ENCODE data around the gene GNG10.
"Not testable (repeated sequence)": the region's sequence is repeated elsewhere in the genome, so short reads cannot be mapped to it uniquely, and the experiment has no call there.

Gene GNG10

GRCh38 chr9:111661150-111661801, at the start of gene GNG10:
Gene GNG10 (plus strand): TSS chr9:111661605. CDS start chr9:111661635, 30 bp downstream.
- peak; percentile 69 to 93 (median 85) for DNase-seq

DNA sequence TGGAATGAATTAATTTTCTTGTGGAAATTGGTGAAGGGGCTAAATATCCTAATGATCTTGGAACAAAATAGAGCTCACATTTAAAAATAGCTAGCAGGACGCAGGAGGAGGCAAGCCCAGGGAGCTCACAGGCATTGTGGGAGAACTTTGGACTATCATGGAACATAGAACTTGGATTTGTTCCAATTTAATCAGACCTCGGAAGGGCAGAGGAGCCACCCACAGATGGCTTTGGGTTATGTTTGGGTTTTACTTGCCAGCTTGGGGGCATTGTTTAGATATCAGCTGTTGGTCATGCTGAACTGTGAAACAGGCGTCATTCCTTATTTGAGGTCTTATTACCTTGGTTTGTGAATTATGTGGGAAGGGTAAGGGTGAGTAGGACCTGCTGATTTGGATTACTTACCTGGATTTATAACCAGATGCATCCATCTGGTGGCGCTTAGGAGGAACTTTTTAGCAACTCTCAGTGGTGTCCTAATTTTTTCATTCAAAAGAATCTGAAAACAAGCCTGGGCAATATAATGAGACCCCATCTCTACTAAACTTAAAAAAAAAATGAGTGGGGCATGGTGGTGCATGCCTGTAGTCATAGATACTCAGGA, 47.9 kb upstream of the GNG10 start:
- no peak for DNase-seq

DNA sequence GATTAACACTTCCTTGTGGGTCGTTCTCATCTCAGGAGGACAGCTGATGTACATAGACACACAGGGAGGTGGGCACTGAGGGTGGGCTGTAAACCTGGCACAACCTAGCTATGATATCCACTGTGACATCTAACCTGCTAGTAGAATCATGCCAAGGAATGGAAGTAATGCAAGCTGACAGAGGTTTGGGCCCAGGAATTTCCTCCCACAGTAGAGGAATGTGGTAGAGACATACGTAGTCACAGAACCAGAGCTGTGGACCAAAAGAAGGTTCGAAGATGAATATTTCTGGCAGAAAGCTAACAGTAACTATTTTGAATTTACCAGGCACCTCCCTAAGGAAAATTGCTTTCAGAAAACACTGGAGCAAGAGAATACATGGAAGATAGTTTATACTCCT, 45.5 kb upstream of the GNG10 start:
- no peak for DNase-seq

DNA sequence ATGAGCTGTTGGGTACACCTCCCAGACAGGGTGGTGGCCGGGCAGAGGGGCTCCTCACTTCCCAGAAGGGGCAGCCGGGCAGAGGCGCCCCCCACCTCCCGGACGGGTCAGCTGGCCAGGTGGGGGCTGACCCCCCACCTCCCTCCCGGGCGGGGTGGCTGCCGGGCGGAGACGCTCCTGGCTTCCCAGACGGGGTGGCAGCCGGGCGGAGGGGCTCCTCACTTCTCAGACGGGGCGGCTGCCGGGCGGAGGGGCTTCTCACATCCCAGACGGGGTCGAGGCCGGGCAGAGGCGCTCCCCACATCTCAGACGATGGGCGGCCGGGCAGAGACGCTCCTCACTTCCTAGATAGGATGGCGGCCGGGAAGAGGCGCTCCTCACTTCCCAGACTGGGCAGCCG, 44.1 kb upstream of the GNG10 start:
- not testable (repeated sequence) for DNase-seq

GRCh38 chr9:111621895-111622480, 39.4 kb upstream of the GNG10 start:
- peak; percentile 31 to 36 (median 35) for DNase-seq

GRCh38 chr9:111622626-111623025, 38.8 kb upstream of the GNG10 start:
- DNase-seq: peak; percentile 83 to 91 (median 89)

DNA sequence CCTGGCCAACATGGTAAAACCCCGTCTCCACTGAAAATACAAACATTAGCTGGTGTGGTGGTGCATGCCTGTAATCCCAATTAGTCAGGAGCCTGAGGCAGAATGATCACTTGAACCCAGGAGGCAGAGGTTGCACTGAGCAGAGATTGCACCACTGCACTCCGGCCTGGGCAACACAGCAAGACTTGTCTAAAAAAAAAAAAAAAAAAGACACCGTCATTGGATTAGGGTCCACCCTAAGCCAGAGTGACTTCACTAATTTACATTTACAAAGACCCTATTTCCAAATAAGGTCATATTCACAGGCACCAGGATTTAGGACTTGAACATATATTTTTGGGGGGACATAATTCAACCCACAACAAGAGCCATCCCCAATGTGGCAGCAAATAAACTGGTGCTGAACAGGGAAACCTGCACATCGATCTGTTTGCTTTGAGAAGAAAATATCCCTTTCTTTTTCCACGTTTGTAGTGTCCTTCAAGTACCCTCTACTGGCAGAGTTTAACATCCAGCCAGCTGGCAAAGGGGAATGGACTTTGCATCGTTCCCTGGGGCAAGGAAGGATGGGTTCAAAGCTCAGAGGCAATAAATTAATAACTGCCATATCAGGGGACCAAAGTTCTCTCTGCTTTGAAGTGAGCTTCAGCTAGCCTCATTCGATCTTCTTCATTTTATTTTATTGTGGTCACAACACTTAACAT, 34.0 kb upstream of the GNG10 start:
- no peak for DNase-seq

DNA sequence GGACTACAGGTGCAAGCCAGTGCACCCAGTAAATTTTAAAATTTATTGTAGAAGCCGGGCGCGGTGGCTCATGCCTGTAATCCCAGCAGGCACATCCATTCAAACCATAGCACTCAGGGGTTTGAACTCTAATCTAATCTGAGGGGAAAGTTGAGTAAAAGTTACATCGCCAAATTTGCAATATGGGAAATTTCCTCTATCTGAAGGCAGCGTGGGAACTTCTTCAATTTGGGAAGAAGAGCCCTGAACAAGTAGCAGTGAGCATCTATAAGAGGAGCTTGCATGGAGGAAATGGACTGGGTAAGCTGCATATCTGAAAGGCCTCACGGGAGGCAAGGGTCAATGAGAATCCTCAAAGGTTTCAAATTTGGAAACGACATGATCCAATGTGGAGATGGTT, 33.0 kb upstream of the GNG10 start:
- DNase-seq: peak; percentile 57 to 73 (median 65)

- DNase-seq: no peak
Observed at GRCh38 chr9:111630182-111630963, 31.0 kb upstream of the GNG10 start.

DNA sequence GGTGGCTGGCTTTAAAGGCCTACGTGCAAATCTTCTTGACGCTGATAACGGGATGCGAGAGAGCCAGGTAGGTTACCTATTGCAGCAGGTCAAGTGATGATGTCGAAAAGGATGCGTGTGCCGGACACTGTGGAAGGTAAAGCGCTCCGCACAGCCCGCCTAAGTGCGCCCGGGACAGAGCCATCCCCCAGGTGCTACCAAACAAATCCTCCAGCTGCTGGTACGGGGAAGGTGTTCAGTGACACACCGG, 30.5 kb upstream of the GNG10 start:
- no peak for DNase-seq

GRCh38 chr9:111631214-111631971, 30.0 kb upstream of the GNG10 start, which contains the start of gene DNAJC25:
Gene DNAJC25 (plus strand): TSS chr9:111631334. CDS start chr9:111631408, 74 bp downstream.
- peak; percentile 98 to 99 (median 98) for DNase-seq

GRCh38 chr9:111632060-111632459, 29.3 kb upstream of the GNG10 start:
- DNase-seq: peak; percentile 39 to 64 (median 49)

- no peak for DNase-seq
Observed at GRCh38 chr9:111632695-111633388, 28.6 kb upstream of the GNG10 start.

- no peak for DNase-seq
Observed at GRCh38 chr9:111633389-111633736, 28.0 kb upstream of the GNG10 start.

- DNase-seq: no peak
Observed at GRCh38 chr9:111634860-111635259, 26.5 kb upstream of the GNG10 start.

DNA sequence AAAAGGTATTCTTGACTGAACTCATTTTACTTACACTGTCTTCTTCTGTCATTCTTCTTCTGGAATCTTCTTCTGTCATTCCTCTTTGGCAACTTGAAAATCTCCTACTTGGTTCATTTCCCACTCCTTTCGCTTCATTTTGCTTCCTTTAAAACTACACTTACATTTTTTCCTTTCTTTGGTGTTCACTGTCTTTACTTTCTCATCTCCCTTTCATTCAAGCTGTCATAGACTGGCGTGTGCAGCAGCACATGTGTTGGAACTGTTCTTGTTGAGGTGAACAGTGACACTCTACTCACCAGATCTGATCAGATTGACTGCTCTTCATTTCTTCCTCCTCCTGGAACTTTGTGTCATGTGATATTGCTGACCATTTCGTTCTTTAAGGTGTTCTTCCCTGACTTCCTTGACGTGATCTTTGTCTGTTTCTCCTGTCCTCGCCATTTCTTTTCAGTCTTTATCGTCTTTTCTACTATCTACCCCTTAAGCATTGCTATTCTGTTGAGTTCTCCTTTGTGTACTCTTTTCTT, 23.9 kb upstream of the GNG10 start:
- DNase-seq: no peak

DNA sequence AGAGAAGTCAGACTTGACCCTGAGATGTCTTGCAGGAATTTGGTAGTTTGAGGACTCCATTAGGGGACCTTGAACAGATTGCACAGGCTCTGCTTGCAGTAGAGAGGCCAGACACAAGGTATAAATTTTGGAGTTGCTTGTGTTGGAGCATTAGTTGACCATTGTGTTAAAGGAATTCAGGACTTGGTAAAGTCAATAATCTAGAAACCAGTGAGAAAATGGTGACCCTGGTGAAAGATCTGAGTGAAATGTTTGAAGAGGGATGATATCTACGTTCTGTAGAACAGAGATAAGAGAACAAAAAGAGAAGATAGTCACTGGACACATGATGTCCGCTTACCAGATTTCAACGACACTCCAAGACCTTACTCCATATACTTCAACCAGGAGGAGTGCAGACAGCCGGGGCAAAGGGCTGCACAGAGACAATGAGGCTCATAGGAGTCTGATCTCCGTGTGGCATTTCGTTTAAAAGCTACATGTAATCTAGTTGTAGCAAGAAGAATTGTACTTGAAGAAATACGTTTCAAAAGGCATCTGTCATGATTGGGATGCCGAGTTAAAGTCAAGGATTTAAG, 17.1 kb upstream of the GNG10 start:
- no peak for DNase-seq

DNA sequence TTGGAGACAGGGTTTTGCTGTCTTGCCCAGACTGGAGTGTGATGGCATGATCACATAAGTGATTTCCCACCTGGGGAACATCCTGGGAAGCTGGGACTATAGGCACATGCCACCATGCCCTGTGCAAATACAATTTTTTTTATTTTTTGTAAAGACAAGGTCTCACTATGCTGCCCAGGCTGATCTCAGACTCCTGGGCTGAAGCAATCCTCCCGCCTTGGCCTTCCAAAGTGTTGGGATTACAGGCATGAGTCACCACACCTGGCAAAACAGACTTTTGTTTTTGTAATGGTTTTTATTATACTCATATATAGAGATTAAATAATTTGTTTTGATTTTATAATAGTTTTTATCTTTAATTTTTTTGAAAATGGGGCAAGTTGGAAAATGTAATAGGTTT, 15.6 kb upstream of the GNG10 start:
- DNase-seq: no peak

- no peak for DNase-seq
Observed at GRCh38 chr9:111646417-111646816, 15.0 kb upstream of the GNG10 start.

- DNase-seq: peak; percentile 65 to 85 (median 78)
Observed at GRCh38 chr9:111648066-111648465, 13.3 kb upstream of the GNG10 start.

- DNase-seq: no peak
Observed at GRCh38 chr9:111649016-111649415, 12.4 kb upstream of the GNG10 start.
